Endothelial cell of umbilical vein (primary cell): Measurements from ENCODE around the gene KCNJ5.

Source experiments
- CTCF ChIP-seq, 2 donors: IDR thresholded peaks; 1 replicate in 1 of 2; 2 replicates in 1 of 2; pipeline ENCODE4 v1.5.1; 2011; ENCODE audit warnings: low read length in 2 of 2, mild to moderate bottlenecking in 2 of 2, moderate library complexity in 2 of 2, control low read depth in 1 of 2, inconsistent platforms in 1 of 2, low read depth in 1 of 2; ENCODE audit not compliant: insufficient read depth in 1 of 2; ENCODE audit errors: extremely low read depth in 1 of 2
- POLR2A ChIP-seq: IDR thresholded peaks from 2 replicates; pipeline ENCODE4 v1.6.1; 2012; ENCODE audit warnings: low read depth, mild to moderate bottlenecking, control low read depth, low read length
- POLR2AphosphoS5 ChIP-seq: IDR thresholded peaks from 2 replicates; pipeline ENCODE4 v1.6.1; 2012; ENCODE audit warnings: low read depth, mild to moderate bottlenecking, control low read depth, low read length, moderate library complexity; ENCODE audit not compliant: insufficient read depth

DNA sequence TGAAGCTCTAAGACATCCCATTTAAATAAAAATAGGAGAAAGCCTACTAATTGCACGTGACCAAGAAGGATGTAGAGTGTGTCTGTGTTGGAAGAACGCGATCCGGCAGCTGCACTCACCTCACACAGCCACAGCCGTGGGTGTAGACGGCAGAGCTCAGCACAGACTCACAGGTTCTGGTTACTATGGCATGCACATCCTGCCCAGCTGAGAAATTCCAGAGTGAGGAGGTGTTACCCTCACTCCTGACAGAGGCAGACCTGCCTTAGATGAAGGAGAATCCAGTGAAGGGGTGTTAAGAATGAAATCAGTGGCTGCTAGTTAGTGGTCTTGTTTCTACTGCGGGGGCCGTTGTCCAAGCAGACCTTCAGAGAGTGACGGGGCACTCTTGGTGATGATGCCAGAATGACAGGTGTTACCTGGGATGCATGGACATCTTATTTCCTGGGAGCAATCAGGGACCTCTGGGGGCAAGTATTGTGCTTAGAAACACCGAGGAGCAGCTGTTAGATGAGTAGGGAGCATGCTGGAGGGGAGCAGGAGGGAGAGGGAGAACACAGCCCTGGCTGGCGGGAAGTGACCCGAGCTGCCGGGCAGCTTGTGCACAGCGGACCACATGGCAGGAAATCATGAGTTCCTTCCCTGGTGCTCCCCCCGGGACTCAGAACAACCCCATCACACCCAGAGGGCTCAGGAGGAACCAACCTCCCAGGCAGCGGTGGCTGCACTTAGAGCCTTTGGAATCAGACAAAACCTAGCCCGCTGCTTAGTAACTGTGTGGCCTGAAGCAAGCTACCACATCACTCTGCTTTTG lies 12.3 kb downstream of the KCNJ5 start:
- TF ChIP-seq CTCF (IDR thresholded peaks at IDR 0.05; ENCODE audit: extremely low read depth in 1 of 2, insufficient read depth in 1 of 2, low read depth in 1 of 2, low read length in 2 of 2) (no peak), POLR2A (no peak), POLR2AphosphoS5 (no peak)
